GM12864 (cell line): ENCODE data around the gene KCNAB1.

Source experiments
- DNase-seq: peaks from one replicate; pipeline ENCODE4 v3.0.0-alpha.2; 2011; ENCODE audit warnings: low read depth
- H3K4me3 ChIP-seq: 2 replicates; pipeline ENCODE4 v1.5.1; 2011; ENCODE audit warnings: mild to moderate bottlenecking, low read depth, low read length, control low read depth
- TF ChIP-seq, protein P1 (sequence below): IDR thresholded peaks from 2 replicates; pipeline ENCODE4 v1.5.1; 2011; ENCODE audit warnings: low read depth, mild to moderate bottlenecking, moderate library complexity, low read length, control low read depth, inconsistent platforms; ENCODE audit errors: missing control alignments

The KCNAB1 gene

GRCh38 chr3:156349978-156350377 lies 229.6 kb downstream of the KCNAB1 start:
- DNase-seq = no peak
- TF ChIP-seq, protein P1, sequence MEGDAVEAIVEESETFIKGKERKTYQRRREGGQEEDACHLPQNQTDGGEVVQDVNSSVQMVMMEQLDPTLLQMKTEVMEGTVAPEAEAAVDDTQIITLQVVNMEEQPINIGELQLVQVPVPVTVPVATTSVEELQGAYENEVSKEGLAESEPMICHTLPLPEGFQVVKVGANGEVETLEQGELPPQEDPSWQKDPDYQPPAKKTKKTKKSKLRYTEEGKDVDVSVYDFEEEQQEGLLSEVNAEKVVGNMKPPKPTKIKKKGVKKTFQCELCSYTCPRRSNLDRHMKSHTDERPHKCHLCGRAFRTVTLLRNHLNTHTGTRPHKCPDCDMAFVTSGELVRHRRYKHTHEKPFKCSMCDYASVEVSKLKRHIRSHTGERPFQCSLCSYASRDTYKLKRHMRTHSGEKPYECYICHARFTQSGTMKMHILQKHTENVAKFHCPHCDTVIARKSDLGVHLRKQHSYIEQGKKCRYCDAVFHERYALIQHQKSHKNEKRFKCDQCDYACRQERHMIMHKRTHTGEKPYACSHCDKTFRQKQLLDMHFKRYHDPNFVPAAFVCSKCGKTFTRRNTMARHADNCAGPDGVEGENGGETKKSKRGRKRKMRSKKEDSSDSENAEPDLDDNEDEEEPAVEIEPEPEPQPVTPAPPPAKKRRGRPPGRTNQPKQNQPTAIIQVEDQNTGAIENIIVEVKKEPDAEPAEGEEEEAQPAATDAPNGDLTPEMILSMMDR = no peak
- H3K4me3 ChIP-seq = no peak overlapping the region

DNA sequence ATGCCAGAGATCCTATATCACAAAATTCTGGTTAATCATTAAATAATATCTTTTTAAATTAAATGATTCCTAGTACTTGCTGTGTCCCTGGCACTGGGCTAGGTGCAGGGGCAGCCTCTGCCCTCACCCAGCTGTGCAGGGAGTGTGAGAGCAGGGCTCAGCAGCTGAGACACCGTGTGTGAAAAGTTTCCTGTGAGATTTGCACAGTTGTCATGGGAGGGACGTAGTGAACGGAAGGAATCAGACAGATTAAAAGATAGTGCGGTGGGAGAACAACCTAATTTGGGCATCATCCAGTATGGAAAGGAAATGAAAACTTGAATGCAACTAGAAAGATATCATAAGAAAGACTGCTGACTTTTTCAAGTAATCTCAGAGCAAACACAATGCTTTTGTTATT lies 230.4 kb downstream of the KCNAB1 start:
- DNase-seq = no peak
- TF ChIP-seq, protein P1 = no peak
- H3K4me3 ChIP-seq = no peak overlapping the region

DNA sequence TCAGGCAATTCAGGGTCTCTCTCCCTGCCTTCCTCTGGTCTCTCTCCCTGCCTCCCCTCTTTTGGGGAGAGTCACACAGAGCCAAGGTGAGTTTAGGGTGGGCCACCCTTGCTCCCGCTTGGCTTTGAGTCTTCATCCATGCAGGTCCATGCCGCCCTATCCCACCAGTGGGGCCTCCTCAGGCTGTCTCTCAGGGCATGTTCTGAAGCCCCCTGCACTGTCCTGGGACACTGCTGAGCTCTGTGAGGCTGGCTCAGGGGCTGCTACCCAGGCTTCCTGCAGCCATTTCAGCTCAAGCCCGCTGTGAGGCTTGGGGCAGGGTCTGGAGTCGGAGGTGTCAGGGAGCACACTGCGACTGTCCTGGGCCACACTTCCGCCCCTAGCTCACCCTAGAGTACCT lies 231.4 kb downstream of the KCNAB1 start:
- TF ChIP-seq, protein P1 = no peak
- H3K4me3 ChIP-seq = no peak overlapping the region
- DNase-seq = no peak

- TF ChIP-seq, protein P1 = no peak
- no peak for DNase-seq
Measured at GRCh38 chr3:156352728-156353127, 232.3 kb downstream of the KCNAB1 start.

GRCh38 chr3:156353563-156353962 lies 233.2 kb downstream of the KCNAB1 start:
- DNase-seq = no peak
- no peak overlapping the region for H3K4me3 ChIP-seq

More at GRCh38 chr3:156352728-156353127, 232.3 kb downstream of the KCNAB1 start:
- H3K4me3 ChIP-seq = no peak overlapping the region

DNA sequence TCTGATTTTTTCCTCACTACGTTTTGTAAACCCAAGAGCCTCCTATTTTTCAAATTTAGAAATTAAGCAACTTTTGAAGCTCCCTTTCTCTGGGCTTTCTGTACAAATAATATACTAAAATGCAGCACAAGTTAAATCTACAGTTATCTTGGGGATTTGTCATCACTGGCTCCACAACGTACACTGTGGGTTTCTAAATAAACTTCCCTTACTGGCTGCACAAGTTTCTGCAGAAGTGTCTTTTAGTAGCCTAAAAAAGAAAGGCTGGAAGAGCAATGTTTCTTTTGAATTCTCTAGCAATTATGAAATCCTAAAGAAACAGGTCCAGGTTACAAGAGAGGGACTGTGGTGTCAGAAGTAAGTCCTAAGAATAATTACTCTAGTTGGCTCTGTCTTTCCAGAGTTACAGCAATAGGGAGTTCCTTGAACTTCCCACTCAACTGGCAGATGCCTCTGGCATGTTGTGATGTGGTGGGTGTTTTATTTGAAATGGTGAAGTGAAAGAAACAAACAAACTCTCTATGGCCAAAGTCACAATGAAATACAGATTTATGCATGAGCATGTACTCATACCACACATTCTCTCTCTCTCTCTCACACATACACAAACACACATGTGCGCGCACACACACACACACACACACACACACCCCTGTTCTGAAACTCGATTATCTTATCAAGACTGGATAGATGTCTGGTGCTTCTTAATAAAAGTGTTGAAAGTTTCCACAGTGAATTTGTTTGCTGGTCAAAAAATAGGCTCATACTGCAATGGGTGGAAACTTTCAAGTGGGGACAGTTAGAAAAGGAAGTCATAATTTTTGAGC lies 236.4 kb downstream of the KCNAB1 start:
- DNase-seq = no peak
- H3K4me3 ChIP-seq = no peak overlapping the region
- TF ChIP-seq, protein P1 = no peak

More at GRCh38 chr3:156353563-156353962, 233.2 kb downstream of the KCNAB1 start:
- TF ChIP-seq, protein P1 = no peak

DNA sequence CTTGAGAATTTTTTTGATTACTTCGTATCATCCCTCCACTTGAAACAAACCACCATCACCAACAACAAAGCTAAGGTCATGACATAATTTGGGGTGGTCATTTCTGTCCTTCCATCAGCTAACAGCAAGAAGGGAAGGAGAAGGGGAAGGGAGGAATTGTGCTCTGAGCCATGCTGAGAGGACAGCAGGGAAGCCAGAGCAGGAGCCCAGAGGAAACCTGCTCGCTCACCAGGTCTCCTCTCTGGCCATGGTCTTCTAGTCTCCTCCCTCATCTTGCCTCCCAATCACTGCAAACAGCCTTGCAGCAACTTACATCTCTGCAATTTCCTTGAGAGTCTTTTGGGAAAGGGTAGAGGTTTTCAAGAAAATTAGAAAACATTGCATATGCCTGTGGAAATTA lies 237.9 kb downstream of the KCNAB1 start:
- H3K4me3 ChIP-seq = no peak overlapping the region
- DNase-seq = no peak
- TF ChIP-seq, protein P1 = no peak
